Stimulated activated naive CD8-positive, alpha-beta T cell treated with anti-CD3 and anti-CD28 coated beads, Interleukin-15, amount 100 ng/mL, for 72 hours (primary cell): ENCODE data around the gene KRT81.
A peak's percentile ranks its signal among the peaks of the same experiment; 100 is the strongest.

Source experiments
- ATAC-seq: fragments of 150-1000 bp; cut with Tn5 transposase; 2 replicates; pipeline ENCODE4 v1.10.0; 2021; ENCODE audit warnings: mild to moderate bottlenecking, moderate library complexity
- DNase-seq, 2 donors: peaks; one replicate each; pipeline ENCODE4 v3.0.0; 2021 to 2022
- H3K27ac Mint-ChIP-seq, 2 donors: one replicate each; pipeline ENCODE4 v1.8.0; 2022; ENCODE audit warnings: mild to moderate bottlenecking in 2 of 2, mixed read lengths in 2 of 2, moderate library complexity in 2 of 2
- H3K27me3 Mint-ChIP-seq: one replicate; pipeline ENCODE4 v1.8.0; 2022; ENCODE audit warnings: mixed read lengths
- H3K4me1 Mint-ChIP-seq: one replicate; pipeline ENCODE4 v1.8.0; 2022; ENCODE audit warnings: mild to moderate bottlenecking, mixed read lengths
- H3K4me3 Mint-ChIP-seq, 2 donors: one replicate each; pipeline ENCODE4 v1.8.0; 2022; ENCODE audit warnings: mild to moderate bottlenecking in 2 of 2, mixed read lengths in 2 of 2, moderate library complexity in 1 of 2
- H3K9me3 Mint-ChIP-seq, 2 donors: one replicate each; pipeline ENCODE4 v1.8.0; 2022; ENCODE audit warnings: mixed read lengths in 2 of 2

The KRT81 gene

GRCh38 chr12:52291267-52291935 is at the start of gene KRT81:
KRT81 (minus strand) TSS chr12:52291534; CDS start chr12:52291465, 69 bp downstream.
- Mint-ChIP-seq H3K9me3 (no peaks in the 10 kb centered on the region), H3K27me3 (peaks cover 24% of the 10 kb centered on the region), H3K4me3 (no peak within 1 kb of the TSS), H3K4me1 (peaks cover 16% of the 10 kb centered on the region), H3K27ac (no peak within 1 kb of the TSS)
- ATAC-seq = no peak
- no peak for DNase-seq

- Mint-ChIP-seq H3K4me1 (peaks cover 8% of the 10 kb centered on the region), H3K4me3 (no peak overlapping the region), H3K9me3 (no peaks in the 10 kb centered on the region), H3K27ac (peak overlapping the region in 1 of 2 donors; percentile 9), H3K27me3 (peaks cover 8% of the 10 kb centered on the region)
- DNase-seq (no peak), ATAC-seq (no peak)
These were observed 47.1 kb upstream of the KRT81 start for GRCh38 chr12:52338241-52338960.

- peaks cover 8% of the 10 kb centered on the region for H3K4me1 Mint-ChIP-seq
- no peak overlapping the region for H3K27ac Mint-ChIP-seq
- H3K4me3 Mint-ChIP-seq = no peak overlapping the region
- DNase-seq = no peak
- peaks cover 8% of the 10 kb centered on the region for H3K27me3 Mint-ChIP-seq
- H3K9me3 Mint-ChIP-seq = no peaks in the 10 kb centered on the region
- no peak for ATAC-seq
These were observed 45.7 kb upstream of the KRT81 start for GRCh38 chr12:52337054-52337453.

- ATAC-seq (no peak), DNase-seq (no peak)
- H3K27me3 Mint-ChIP-seq = peaks cover 8% of the 10 kb centered on the region
- H3K9me3 Mint-ChIP-seq = no peaks in the 10 kb centered on the region
- H3K27ac Mint-ChIP-seq = peak overlapping the region in 1 of 2 donors; percentile 5
- peaks cover 8% of the 10 kb centered on the region for H3K4me1 Mint-ChIP-seq
- H3K4me3 Mint-ChIP-seq = no peak overlapping the region
These were observed 45.3 kb upstream of the KRT81 start for GRCh38 chr12:52336641-52337040.

GRCh38 chr12:52335598-52336262 is 44.4 kb upstream of the KRT81 start:
- H3K9me3 Mint-ChIP-seq = no peaks in the 10 kb centered on the region
- H3K4me1 Mint-ChIP-seq = peaks cover 8% of the 10 kb centered on the region
- H3K27ac Mint-ChIP-seq = no peak overlapping the region
- H3K27me3 Mint-ChIP-seq = peaks cover 8% of the 10 kb centered on the region
- DNase-seq (no peak), ATAC-seq (no peak)
- H3K4me3 Mint-ChIP-seq = no peak overlapping the region

- Mint-ChIP-seq H3K27me3 (peaks cover 13% of the 10 kb centered on the region), H3K4me1 (peaks cover 8% of the 10 kb centered on the region), H3K9me3 (no peaks in the 10 kb centered on the region), H3K4me3 (no peak overlapping the region), H3K27ac (no peak overlapping the region)
- ATAC-seq (no peak), DNase-seq (no peak)
These were observed 42.9 kb upstream of the KRT81 start for GRCh38 chr12:52334185-52334584.

GRCh38 chr12:52333321-52333720 is 42.0 kb upstream of the KRT81 start:
- DNase-seq = no peak
- Mint-ChIP-seq H3K4me1 (peaks cover 8% of the 10 kb centered on the region), H3K4me3 (no peak overlapping the region), H3K27me3 (peaks cover 13% of the 10 kb centered on the region), H3K27ac (no peak overlapping the region), H3K9me3 (no peaks in the 10 kb centered on the region)
- ATAC-seq = no peak

GRCh38 chr12:52332381-52332780 is 41.0 kb upstream of the KRT81 start:
- DNase-seq = no peak
- no peaks in the 10 kb centered on the region for H3K9me3 Mint-ChIP-seq
- H3K4me1 Mint-ChIP-seq = peaks cover 17% of the 10 kb centered on the region
- no peak overlapping the region for H3K4me3 Mint-ChIP-seq
- ATAC-seq = no peak
- H3K27me3 Mint-ChIP-seq = peaks cover 13% of the 10 kb centered on the region
- H3K27ac Mint-ChIP-seq = no peak overlapping the region

GRCh38 chr12:52331833-52332232 is 40.5 kb upstream of the KRT81 start:
- Mint-ChIP-seq H3K4me3 (no peak overlapping the region), H3K27me3 (peaks cover 18% of the 10 kb centered on the region), H3K9me3 (no peaks in the 10 kb centered on the region), H3K27ac (no peak overlapping the region), H3K4me1 (peaks cover 21% of the 10 kb centered on the region)
- ATAC-seq = no peak
- DNase-seq = no peak

GRCh38 chr12:52331039-52331438 is 39.7 kb upstream of the KRT81 start:
- Mint-ChIP-seq H3K4me1 (peaks cover 16% of the 10 kb centered on the region), H3K4me3 (no peak overlapping the region), H3K27ac (no peak overlapping the region), H3K9me3 (no peaks in the 10 kb centered on the region), H3K27me3 (peaks cover 23% of the 10 kb centered on the region)
- DNase-seq (no peak), ATAC-seq (no peak)

GRCh38 chr12:52327830-52328500 is 36.6 kb upstream of the KRT81 start:
- peaks cover 29% of the 10 kb centered on the region for H3K27me3 Mint-ChIP-seq

GRCh38 chr12:52327052-52327829 is 35.9 kb upstream of the KRT81 start:
- no peak overlapping the region for H3K4me3 Mint-ChIP-seq
- peaks cover 16% of the 10 kb centered on the region for H3K4me1 Mint-ChIP-seq
- H3K27ac Mint-ChIP-seq = no peak overlapping the region
- DNase-seq = peak; percentile 67 to 85
- H3K27me3 Mint-ChIP-seq = peaks cover 36% of the 10 kb centered on the region
- no peaks in the 10 kb centered on the region for H3K9me3 Mint-ChIP-seq
- ATAC-seq = peak; percentile 98

More at GRCh38 chr12:52327830-52328500, 36.6 kb upstream of the KRT81 start:
- peaks cover 16% of the 10 kb centered on the region for H3K4me1 Mint-ChIP-seq
- DNase-seq (no peak), ATAC-seq (peak; percentile 14)
- H3K27ac Mint-ChIP-seq = no peak overlapping the region
- no peak overlapping the region for H3K4me3 Mint-ChIP-seq
- no peaks in the 10 kb centered on the region for H3K9me3 Mint-ChIP-seq

GRCh38 chr12:52324153-52324444 is 32.8 kb upstream of the KRT81 start:
- Mint-ChIP-seq H3K4me1 (peaks cover 16% of the 10 kb centered on the region), H3K27ac (no peak overlapping the region), H3K27me3 (peaks cover 62% of the 10 kb centered on the region), H3K9me3 (no peaks in the 10 kb centered on the region), H3K4me3 (no peak overlapping the region)
- DNase-seq = no peak
- ATAC-seq = no peak

- DNase-seq (no peak), ATAC-seq (no peak)
- H3K27me3 Mint-ChIP-seq = peaks cover 62% of the 10 kb centered on the region
- no peak overlapping the region for H3K4me3 Mint-ChIP-seq
- H3K4me1 Mint-ChIP-seq = peaks cover 16% of the 10 kb centered on the region
- H3K9me3 Mint-ChIP-seq = no peaks in the 10 kb centered on the region
- no peak overlapping the region for H3K27ac Mint-ChIP-seq
These were observed 32.2 kb upstream of the KRT81 start for GRCh38 chr12:52323416-52324152.
